ENCODE data around the gene KRTAP10-5. TPM values are rescaled to one million over a fixed set of nuclear protein-coding genes. Genes with fewer than 3 reads are reported as not detected.
"Not testable (repeated sequence)": the region's sequence is repeated elsewhere in the genome, so short reads cannot be mapped to it uniquely, and the experiment has no call there.

Gene KRTAP10-5
- not detected for polyA plus RNA-seq (2013, experiment 1 of 2)
- polyA plus RNA-seq (2013, experiment 2 of 2), result not detected

- not testable (repeated sequence) for H2AFZ ChIP-seq (ENCODE audit: low read length); H2BK120ac ChIP-seq (ENCODE audit: low read depth, low read length); DNase-seq (ENCODE audit: low spot score); H3K4me2 ChIP-seq (ENCODE audit: insufficient read depth, low read length, poor library complexity, severe bottlenecking); H3K4me3 ChIP-seq (ENCODE audit: low read length in 2 of 2); H3K4me1 ChIP-seq (ENCODE audit: control insufficient read depth in 2 of 2, insufficient read depth in 1 of 2, low read depth in 1 of 2, low read length in 2 of 2); H2BK5ac ChIP-seq (ENCODE audit: low read length); H3K79me1 ChIP-seq (ENCODE audit: low read depth, low read length); H3K27ac ChIP-seq (replicated peaks; ENCODE audit: low read length); H3K36me3 ChIP-seq (replicated peaks in 1 of 2; ENCODE audit: control insufficient read depth in 2 of 2, insufficient read depth in 2 of 2, low read length in 2 of 2); H4K91ac ChIP-seq (ENCODE audit: low read depth, low read length, poor library complexity); H3K27me3 ChIP-seq (ENCODE audit: control insufficient read depth in 3 of 3, insufficient read depth in 3 of 3, low read depth in 1 of 3, low read length in 3 of 3); H3K9ac ChIP-seq (ENCODE audit: low read depth, low read length, poor library complexity); H4K8ac ChIP-seq (ENCODE audit: low read depth, low read length)
- peaks cover 9 to 11% of the 10 kb centered on the region in 2 donors for H3K9me3 ChIP-seq (replicated peaks in 1 of 2; ENCODE audit: control insufficient read depth in 2 of 2, insufficient read depth in 1 of 2, low read depth in 1 of 2, low read length in 2 of 2)
- peak within 1 kb of the TSS; percentile 18 for H3K4ac ChIP-seq (ENCODE audit: low read length)
- peak within 1 kb of the TSS; percentile 70 for H3K23ac ChIP-seq (ENCODE audit: low read depth, low read length, poor library complexity)
- H3K18ac ChIP-seq (ENCODE audit: low read length), result peak within 1 kb of the TSS; percentile 61
- WGBS, 2 donors (ENCODE audit: extremely low coverage in 2 of 2, insufficient read length in 2 of 2, insufficient replicate concordance in 1 of 2), result no CpG with 5 or more reads among the region's 19 CpGs
- H2BK15ac ChIP-seq (ENCODE audit: low read length), result peak within 1 kb of the TSS; percentile 52
- H2AK5ac ChIP-seq (ENCODE audit: low read depth, low read length), result peak within 1 kb of the TSS; percentile 89
- peak within 1 kb of the TSS; percentile 35 for H2BK12ac ChIP-seq (ENCODE audit: low read length)
- peak within 1 kb of the TSS; percentile 51 for H3K14ac ChIP-seq (ENCODE audit: low read length)
Measured at GRCh38 chr21:44580231-44580821, at the start of gene KRTAP10-5. TSS of gene KRTAP10-5 (minus strand) at chr21:44580604. CDS start at chr21:44580578, 26 bp downstream.

- peaks cover 5 to 6% of the 10 kb centered on the region in 2 donors for H3K9me3 ChIP-seq (replicated peaks in 1 of 2; ENCODE audit: control insufficient read depth in 2 of 2, insufficient read depth in 1 of 2, low read depth in 1 of 2, low read length in 2 of 2)
- peak overlapping the region; percentile 53 for H3K23ac ChIP-seq (ENCODE audit: low read depth, low read length, poor library complexity)
- peak overlapping the region; percentile 2 for H2BK15ac ChIP-seq (ENCODE audit: low read length)
- DNase-seq (ENCODE audit: low spot score), result no peak
- H3K14ac ChIP-seq (ENCODE audit: low read length), result no peak overlapping the region
- H3K36me3 ChIP-seq (replicated peaks in 1 of 2; ENCODE audit: control insufficient read depth in 2 of 2, insufficient read depth in 2 of 2, low read length in 2 of 2), result no peaks in the 10 kb centered on the region
- peak overlapping the region; percentile 10 for H2BK12ac ChIP-seq (ENCODE audit: low read length)
- no peak overlapping the region for H3K4ac ChIP-seq (ENCODE audit: low read length)
- H3K27me3 ChIP-seq (ENCODE audit: control insufficient read depth in 3 of 3, insufficient read depth in 3 of 3, low read depth in 1 of 3, low read length in 3 of 3), result no peaks in the 10 kb centered on the region
- H3K18ac ChIP-seq (ENCODE audit: low read length), result peak overlapping the region; percentile 91
- WGBS, 2 donors (ENCODE audit: extremely low coverage in 2 of 2, insufficient read length in 2 of 2, insufficient replicate concordance in 1 of 2), result no CpG with 5 or more reads among the region's 18 CpGs
- no peak overlapping the region for H2BK5ac ChIP-seq (ENCODE audit: low read length)
- H2AK5ac ChIP-seq (ENCODE audit: low read depth, low read length), result peak overlapping the region; percentile 41
- no peak overlapping the region for H4K8ac ChIP-seq (ENCODE audit: low read depth, low read length)
- no peak overlapping the region for H2AFZ ChIP-seq (ENCODE audit: low read length)
- H2BK120ac ChIP-seq (ENCODE audit: low read depth, low read length), result peak overlapping the region; percentile 31
- no peak overlapping the region for H3K4me2 ChIP-seq (ENCODE audit: insufficient read depth, low read length, poor library complexity, severe bottlenecking)
- H3K9ac ChIP-seq (ENCODE audit: low read depth, low read length, poor library complexity), result peak overlapping the region; percentile 40
- no peak overlapping the region for H4K91ac ChIP-seq (ENCODE audit: low read depth, low read length, poor library complexity)
- no peak overlapping the region for H3K27ac ChIP-seq (replicated peaks; ENCODE audit: low read length)
- H3K4me3 ChIP-seq (ENCODE audit: low read length in 2 of 2), result no peak overlapping the region
- no peaks in the 10 kb centered on the region for H3K4me1 ChIP-seq (ENCODE audit: control insufficient read depth in 2 of 2, insufficient read depth in 1 of 2, low read depth in 1 of 2, low read length in 2 of 2)
- no peaks in the 10 kb centered on the region for H3K79me1 ChIP-seq (ENCODE audit: low read depth, low read length)
Measured at GRCh38 chr21:44628707-44629391, 48.4 kb upstream of the KRTAP10-5 start.

GRCh38 chr21:44627831-44628233 lies 47.4 kb upstream of the KRTAP10-5 start:
- Histone ChIP-seq H3K18ac (ENCODE audit: low read length) (peak overlapping the region; percentile 67), H4K8ac (ENCODE audit: low read depth, low read length) (peak overlapping the region; percentile 77), H2BK12ac (ENCODE audit: low read length) (peak overlapping the region; percentile 92), H3K14ac (ENCODE audit: low read length) (peak overlapping the region; percentile 28)
- DNase-seq (ENCODE audit: low spot score); H3K27ac ChIP-seq (replicated peaks; ENCODE audit: low read length); H3K9ac ChIP-seq (ENCODE audit: low read depth, low read length, poor library complexity); H2BK5ac ChIP-seq (ENCODE audit: low read length); H3K4ac ChIP-seq (ENCODE audit: low read length); H3K4me2 ChIP-seq (ENCODE audit: insufficient read depth, low read length, poor library complexity, severe bottlenecking); H3K36me3 ChIP-seq (replicated peaks in 1 of 2; ENCODE audit: control insufficient read depth in 2 of 2, insufficient read depth in 2 of 2, low read length in 2 of 2); H2AK5ac ChIP-seq (ENCODE audit: low read depth, low read length); H3K79me1 ChIP-seq (ENCODE audit: low read depth, low read length); H3K4me3 ChIP-seq (ENCODE audit: low read length in 2 of 2); H2BK120ac ChIP-seq (ENCODE audit: low read depth, low read length); H2BK15ac ChIP-seq (ENCODE audit: low read length); H4K91ac ChIP-seq (ENCODE audit: low read depth, low read length, poor library complexity); H3K4me1 ChIP-seq (ENCODE audit: control insufficient read depth in 2 of 2, insufficient read depth in 1 of 2, low read depth in 1 of 2, low read length in 2 of 2); H2AFZ ChIP-seq (ENCODE audit: low read length); H3K23ac ChIP-seq (ENCODE audit: low read depth, low read length, poor library complexity); H3K27me3 ChIP-seq (ENCODE audit: control insufficient read depth in 3 of 3, insufficient read depth in 3 of 3, low read depth in 1 of 3, low read length in 3 of 3); H3K9me3 ChIP-seq (replicated peaks in 1 of 2; ENCODE audit: control insufficient read depth in 2 of 2, insufficient read depth in 1 of 2, low read depth in 1 of 2, low read length in 2 of 2): not testable (repeated sequence)
- WGBS, 2 donors (ENCODE audit: extremely low coverage in 2 of 2, insufficient read length in 2 of 2, insufficient replicate concordance in 1 of 2), result no CpG with 5 or more reads among the region's 15 CpGs

GRCh38 chr21:44627181-44627822 lies 46.9 kb upstream of the KRTAP10-5 start:
- H2BK15ac ChIP-seq (ENCODE audit: low read length); H2AK5ac ChIP-seq (ENCODE audit: low read depth, low read length); H3K4me1 ChIP-seq (ENCODE audit: control insufficient read depth in 2 of 2, insufficient read depth in 1 of 2, low read depth in 1 of 2, low read length in 2 of 2); H2BK120ac ChIP-seq (ENCODE audit: low read depth, low read length); H3K27ac ChIP-seq (replicated peaks; ENCODE audit: low read length); H3K9ac ChIP-seq (ENCODE audit: low read depth, low read length, poor library complexity); H3K9me3 ChIP-seq (replicated peaks in 1 of 2; ENCODE audit: control insufficient read depth in 2 of 2, insufficient read depth in 1 of 2, low read depth in 1 of 2, low read length in 2 of 2); H3K79me1 ChIP-seq (ENCODE audit: low read depth, low read length); H2BK5ac ChIP-seq (ENCODE audit: low read length); H3K36me3 ChIP-seq (replicated peaks in 1 of 2; ENCODE audit: control insufficient read depth in 2 of 2, insufficient read depth in 2 of 2, low read length in 2 of 2); H3K4me2 ChIP-seq (ENCODE audit: insufficient read depth, low read length, poor library complexity, severe bottlenecking); H2AFZ ChIP-seq (ENCODE audit: low read length); DNase-seq (ENCODE audit: low spot score); H2BK12ac ChIP-seq (ENCODE audit: low read length); H4K91ac ChIP-seq (ENCODE audit: low read depth, low read length, poor library complexity); H3K4ac ChIP-seq (ENCODE audit: low read length); H3K27me3 ChIP-seq (ENCODE audit: control insufficient read depth in 3 of 3, insufficient read depth in 3 of 3, low read depth in 1 of 3, low read length in 3 of 3); H3K23ac ChIP-seq (ENCODE audit: low read depth, low read length, poor library complexity): not testable (repeated sequence)
- H3K4me3 ChIP-seq (ENCODE audit: low read length in 2 of 2), result peak overlapping the region in 1 of 2 donors; percentile 28
- H3K18ac ChIP-seq (ENCODE audit: low read length), result peak overlapping the region; percentile 67
- no CpG with 5 or more reads among the region's 20 CpGs for WGBS, 2 donors (ENCODE audit: extremely low coverage in 2 of 2, insufficient read length in 2 of 2, insufficient replicate concordance in 1 of 2)
- peak overlapping the region; percentile 77 for H4K8ac ChIP-seq (ENCODE audit: low read depth, low read length)
- peak overlapping the region; percentile 4 for H3K14ac ChIP-seq (ENCODE audit: low read length)

Data from neuronal stem cell (in vitro differentiated cells).